Neural progenitor cell (in vitro differentiated cells): ENCODE measurements around the gene STAM. TPM values are rescaled to one million over a fixed set of nuclear protein-coding genes. Genes with fewer than 3 reads are reported as not detected.

ENCODE experiments used
- DNase-seq: peaks from one replicate; pipeline ENCODE4 v3.0.0-alpha.2; 2016; ENCODE audit warnings: low spot score
- H2AFZ ChIP-seq: fragments of 200-600 bp; sonication (generic); replicated peaks from 2 replicates; pipeline ENCODE4 v1.6.1; 2016; ENCODE audit warnings: antibody characterized with exemption
- H3F3A ChIP-seq: fragments of 200-600 bp; sonication (generic); 2 replicates; pipeline ENCODE4 v1.6.1; 2016; ENCODE audit warnings: antibody characterized with exemption, low read depth
- H3K27ac ChIP-seq: fragments of 200-600 bp; sonication (generic); 2 replicates; pipeline ENCODE4 v1.5.1; 2016; ENCODE audit warnings: mild to moderate bottlenecking
- H3K27me3 ChIP-seq: fragments of 200-600 bp; sonication (generic); 2 replicates; pipeline ENCODE4 v1.6.1; 2016; ENCODE audit warnings: mild to moderate bottlenecking, moderate library complexity
- H3K36me3 ChIP-seq: fragments of 200-600 bp; sonication (generic); 2 replicates; pipeline ENCODE4 v1.5.1; 2016
- H3K4me1 ChIP-seq: fragments of 200-600 bp; sonication (generic); 2 replicates; pipeline ENCODE4 v1.6.1; 2016; ENCODE audit warnings: mixed run types
- H3K4me2 ChIP-seq: fragments of 200-600 bp; sonication (generic); 2 replicates; pipeline ENCODE4 v1.6.1; 2016
- H3K4me3 ChIP-seq: fragments of 200-600 bp; sonication (generic); 2 replicates; pipeline ENCODE4 v1.5.1; 2016
- H3K79me2 ChIP-seq: fragments of 200-600 bp; sonication (generic); 2 replicates; pipeline ENCODE4 v1.6.1; 2016; ENCODE audit warnings: low read depth
- H3K9ac ChIP-seq: fragments of 200-600 bp; sonication (generic); 2 replicates; pipeline ENCODE4 v1.6.1; 2016
- H3K9me3 ChIP-seq: fragments of 200-600 bp; sonication (generic); 2 replicates; pipeline ENCODE4 v1.5.1; 2016; ENCODE audit warnings: low read depth
- H4K20me1 ChIP-seq: fragments of 200-600 bp; sonication (generic); 2 replicates; pipeline ENCODE4 v1.6.1; 2016; ENCODE audit warnings: low read depth
- H3K27ac Mint-ChIP-seq: 3 replicates; pipeline ENCODE4 v1.8.0; 2021; ENCODE audit warnings: mixed read lengths
- H3K27me3 Mint-ChIP-seq: 2 replicates; pipeline ENCODE4 v1.8.0; 2022; ENCODE audit warnings: low read depth, mild to moderate bottlenecking, inconsistent platforms, moderate library complexity, mixed read lengths; ENCODE audit not compliant: insufficient read depth
- H3K36me3 Mint-ChIP-seq: 3 replicates; pipeline ENCODE4 v1.8.0; 2021; ENCODE audit warnings: mixed read lengths
- H3K4me1 Mint-ChIP-seq: 3 replicates; pipeline ENCODE4 v1.8.0; 2021; ENCODE audit warnings: mixed read lengths
- H3K4me3 Mint-ChIP-seq: 3 replicates; pipeline ENCODE4 v1.8.0; 2021; ENCODE audit warnings: mild to moderate bottlenecking, moderate library complexity, mixed read lengths
- H3K9me3 Mint-ChIP-seq: 3 replicates; pipeline ENCODE4 v1.8.0; 2020; ENCODE audit warnings: mixed read lengths
- CTCF ChIP-seq: fragments of 200-600 bp; sonication (generic); IDR thresholded peaks from 2 replicates; pipeline ENCODE4 v1.5.1; 2017; ENCODE audit warnings: antibody characterized with exemption, mild to moderate bottlenecking
- EZH2 ChIP-seq: fragments of 200-600 bp; sonication (generic); IDR thresholded peaks from 2 replicates; pipeline ENCODE4 v1.6.1; 2017; ENCODE audit warnings: antibody characterized with exemption, mild to moderate bottlenecking, moderate library complexity
- EZH2phosphoT487 ChIP-seq: fragments of 200-600 bp; sonication (generic); IDR thresholded peaks from 2 replicates; pipeline ENCODE4 v1.6.1; 2017; ENCODE audit warnings: antibody characterized with exemption
- small RNA-seq: library from RNA; depleted of rRNA; stranded (forward); fragments of <200 nt; gene quantifications from one replicate; pipeline ENCODE3, GENCODE V24; 2015
- total RNA-seq: library from RNA; depleted of rRNA; stranded (reverse); fragments of >200 nt; gene quantifications from 2 replicates; pipeline ENCODE4 v1.2.3, GENCODE V29; 2015; ENCODE audit warnings: low replicate concordance

Gene STAM
- total RNA-seq, 1 donor from 2014 or later, result 43.2 TPM

- H3K4me1 Mint-ChIP-seq, result no peaks in the 10 kb centered on the region
- H3K79me2 ChIP-seq, result no peaks in the 10 kb centered on the region
- no peak overlapping the region for H3K4me3 Mint-ChIP-seq
These were observed 120.2 kb downstream of the STAM start for GRCh38 chr10:17764142-17764541.

DNA sequence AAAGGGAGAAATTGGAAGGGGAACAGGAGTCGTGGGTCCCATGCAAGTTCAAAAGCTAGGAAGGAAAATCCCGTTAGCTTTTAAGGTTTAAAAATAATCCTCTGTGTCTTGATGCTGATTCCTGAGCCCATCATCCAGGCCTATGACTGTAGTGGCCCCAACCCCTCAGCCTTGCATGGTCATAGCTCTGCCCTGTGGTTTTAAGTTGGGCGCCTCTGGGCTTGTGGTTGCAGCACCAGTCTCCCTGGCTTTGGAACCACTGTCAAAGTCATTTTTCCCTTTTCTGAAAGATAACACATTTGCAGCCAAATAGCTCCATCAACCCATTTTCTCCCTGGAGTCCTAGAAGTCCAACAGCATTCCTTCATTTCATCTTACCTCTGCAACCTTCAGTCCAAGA is 121.7 kb downstream of the STAM start:
- Histone ChIP-seq H4K20me1 (no peaks in the 10 kb centered on the region), H3K4me2 (no peak overlapping the region), H3K9ac (no peak overlapping the region), H3K27me3 (peaks cover 5% of the 10 kb centered on the region), H3K79me2 (no peaks in the 10 kb centered on the region), H3K4me1 (no peaks in the 10 kb centered on the region), H3K27ac (no peak overlapping the region), H3F3A (no peaks in the 10 kb centered on the region), H2AFZ (no peak overlapping the region), H3K36me3 (no peaks in the 10 kb centered on the region), H3K4me3 (no peak overlapping the region), H3K9me3 (no peaks in the 10 kb centered on the region)
- Mint-ChIP-seq H3K9me3 (no peaks in the 10 kb centered on the region), H3K27ac (no peak overlapping the region), H3K4me1 (no peaks in the 10 kb centered on the region), H3K27me3 (peaks cover 2% of the 10 kb centered on the region), H3K36me3 (no peaks in the 10 kb centered on the region), H3K4me3 (no peak overlapping the region)
- DNase-seq, result no peak
- TF ChIP-seq EZH2, result no peak
- TF ChIP-seq CTCF, result no peak
- TF ChIP-seq EZH2phosphoT487, result no peak

More at GRCh38 chr10:17764142-17764541, 120.2 kb downstream of the STAM start:
- Histone ChIP-seq H3K27me3 (peaks cover 5% of the 10 kb centered on the region), H3K4me1 (no peaks in the 10 kb centered on the region), H3K9ac (no peak overlapping the region), H4K20me1 (no peaks in the 10 kb centered on the region), H3K27ac (no peak overlapping the region), H3K4me3 (no peak overlapping the region), H3K9me3 (no peaks in the 10 kb centered on the region), H2AFZ (peak overlapping the region; percentile 68), H3K36me3 (no peaks in the 10 kb centered on the region), H3F3A (no peaks in the 10 kb centered on the region), H3K4me2 (no peak overlapping the region)
- no peak for DNase-seq
- Mint-ChIP-seq H3K36me3 (no peaks in the 10 kb centered on the region), H3K9me3 (peaks cover 2% of the 10 kb centered on the region), H3K27me3 (peaks cover 2% of the 10 kb centered on the region), H3K27ac (no peak overlapping the region)
- TF ChIP-seq EZH2 (no peak), EZH2phosphoT487 (no peak), CTCF (no peak)

Small RNAs within 50 kb of the gene (small RNA-seq; reads per million reads assigned to genes)
- not detected for gene AC069542.2

Other genes with a start within 250 kb of the STAM start
- 4.4 and 5.1 TPM in 2 replicates for gene ST8SIA6, start 189.6 kb upstream of the STAM start, total RNA-seq
- gene HACD1, start 26.8 kb upstream of the STAM start, total RNA-seq, result 1.9 and 3.1 TPM in 2 replicates
- gene TMEM236, start 108.0 kb downstream of the STAM start, total RNA-seq, result 0.06 TPM in 1 of 2 replicates, not detected in the other
- gene MRC1, start 165.2 kb downstream of the STAM start, total RNA-seq, result 0.03 TPM in 1 of 2 replicates, not detected in the other